ENCODE results near the gene TFF2.
A peak's percentile ranks its signal among the peaks of the same experiment; 100 is the strongest.

Gene TFF2

GRCh38 chr21:42384156-42384945, 33.6 kb upstream of the TFF2 start:
- no peak for ATAC-seq

GRCh38 chr21:42383331-42383730, 32.5 kb upstream of the TFF2 start:
- ATAC-seq, result no peak

- no peak for ATAC-seq
These were observed 32.1 kb upstream of the TFF2 start for GRCh38 chr21:42382915-42383314.

GRCh38 chr21:42381347-42381984, 30.7 kb upstream of the TFF2 start:
- ATAC-seq, result peak in 1 of 2 donors; percentile 36

GRCh38 chr21:42379426-42380215, 28.8 kb upstream of the TFF2 start:
- no peak for ATAC-seq

- no peak for ATAC-seq
These were observed 27.6 kb upstream of the TFF2 start for GRCh38 chr21:42378418-42378817.

GRCh38 chr21:42377951-42378340, 27.2 kb upstream of the TFF2 start:
- ATAC-seq, result no peak

GRCh38 chr21:42377211-42377950, 26.6 kb upstream of the TFF2 start:
- ATAC-seq, result no peak

- ATAC-seq, result no peak
These were observed 25.7 kb upstream of the TFF2 start for GRCh38 chr21:42376338-42376982.

- ATAC-seq, result no peak
These were observed 25.2 kb upstream of the TFF2 start for GRCh38 chr21:42375966-42376337.

- ATAC-seq, result no peak
These were observed 24.7 kb upstream of the TFF2 start for GRCh38 chr21:42375506-42375905.

- ATAC-seq, result no peak
These were observed 24.2 kb upstream of the TFF2 start for GRCh38 chr21:42374864-42375499.

- ATAC-seq, result peak; percentile 30 to 50
These were observed 23.7 kb upstream of the TFF2 start for GRCh38 chr21:42374457-42374856.

- no peak for ATAC-seq
These were observed 23.2 kb upstream of the TFF2 start for GRCh38 chr21:42373908-42374455.

- peak in 1 of 2 donors; percentile 69 for ATAC-seq
These were observed 22.6 kb upstream of the TFF2 start for GRCh38 chr21:42373196-42373907.

GRCh38 chr21:42370894-42371654, 20.3 kb upstream of the TFF2 start:
- ATAC-seq, result no peak

- ATAC-seq, result no peak
These were observed 19.0 kb upstream of the TFF2 start for GRCh38 chr21:42369821-42370220.

- no peak for ATAC-seq
These were observed 16.8 kb upstream of the TFF2 start for GRCh38 chr21:42367367-42368165.
